GM23338 (cell line): Measurements from ENCODE around the gene SIRPB2. TPM values are rescaled to one million over a fixed set of nuclear protein-coding genes. Genes with fewer than 3 reads are reported as not detected.

Experiments
- ATAC-seq: fragments of 200-7000 bp; cut with Tn5 transposase; 3 replicates; pipeline ENCODE4 v1.9.1; 2020
- DNase-seq: peaks from one replicate; pipeline ENCODE4 v3.0.0-alpha.2; 2015; ENCODE audit warnings: low spot score
- H2AFZ ChIP-seq: fragments of 200-600 bp; sonication (generic); 2 replicates; pipeline ENCODE4 v1.8.0; 2016; ENCODE audit warnings: antibody characterized with exemption, mild to moderate bottlenecking, moderate library complexity
- H3F3A ChIP-seq: fragments of 200-600 bp; sonication (generic); replicated peaks from 2 replicates; pipeline ENCODE4 v1.8.0; 2017; ENCODE audit warnings: antibody characterized with exemption, mixed run types, low read depth
- H3K27ac ChIP-seq: fragments of 200-600 bp; sonication (generic); 2 replicates; pipeline ENCODE4 v1.6.1; 2016; ENCODE audit warnings: low read depth
- H3K27me3 ChIP-seq: fragments of 200-600 bp; sonication (generic); 2 replicates; pipeline ENCODE4 v1.8.0; 2016; ENCODE audit warnings: mild to moderate bottlenecking, mixed run types, moderate library complexity; ENCODE audit not compliant: insufficient read depth
- H3K36me3 ChIP-seq: fragments of 200-600 bp; sonication (generic); 2 replicates; pipeline ENCODE4 v1.8.0; 2016; ENCODE audit warnings: mild to moderate bottlenecking; ENCODE audit not compliant: insufficient read depth
- H3K4me1 ChIP-seq: fragments of 200-600 bp; sonication (generic); 2 replicates; pipeline ENCODE4 v1.8.0; 2016; ENCODE audit warnings: mild to moderate bottlenecking, moderate library complexity; ENCODE audit not compliant: insufficient read depth
- H3K4me2 ChIP-seq: fragments of 200-600 bp; sonication (generic); 2 replicates; pipeline ENCODE4 v1.7.1; 2017; ENCODE audit warnings: mixed run types
- H3K4me3 ChIP-seq: fragments of 200-600 bp; sonication (generic); 2 replicates; pipeline ENCODE4 v1.6.1; 2016; ENCODE audit warnings: mixed run types
- H3K79me2 ChIP-seq: fragments of 200-600 bp; sonication (generic); replicated peaks from 2 replicates; pipeline ENCODE4 v1.8.0; 2017; ENCODE audit warnings: mild to moderate bottlenecking; ENCODE audit not compliant: insufficient read depth
- H3K9me2 ChIP-seq: fragments of 200-600 bp; sonication (generic); 2 replicates; pipeline ENCODE4 v1.8.0; 2017; ENCODE audit not compliant: insufficient read depth
- H4K20me1 ChIP-seq: fragments of 200-600 bp; sonication (generic); replicated peaks from 2 replicates; pipeline ENCODE4 v1.8.0; 2017; ENCODE audit warnings: mild to moderate bottlenecking; ENCODE audit not compliant: insufficient read depth
- H3K27ac Mint-ChIP-seq: 2 replicates; pipeline ENCODE4 v1.8.0; 2020; ENCODE audit warnings: inconsistent platforms, mild to moderate bottlenecking, moderate library complexity, mixed read lengths
- H3K27me3 Mint-ChIP-seq: 3 replicates; pipeline ENCODE4 v1.8.0; 2022; ENCODE audit warnings: low read depth, mild to moderate bottlenecking, moderate library complexity, mixed read lengths, inconsistent platforms; ENCODE audit not compliant: insufficient read depth, poor library complexity
- H3K36me3 Mint-ChIP-seq: 3 replicates; pipeline ENCODE4 v1.8.0; 2021; ENCODE audit warnings: low read depth, mild to moderate bottlenecking, inconsistent platforms, moderate library complexity, mixed read lengths
- H3K4me1 Mint-ChIP-seq: 3 replicates; pipeline ENCODE4 v1.8.0; 2020; ENCODE audit warnings: mild to moderate bottlenecking, inconsistent platforms, mixed read lengths
- H3K4me3 Mint-ChIP-seq: 3 replicates; pipeline ENCODE4 v1.8.0; 2021; ENCODE audit warnings: moderate library complexity, mild to moderate bottlenecking, inconsistent platforms, mixed read lengths
- H3K9me3 Mint-ChIP-seq: 3 replicates; pipeline ENCODE4 v1.8.0; 2020; ENCODE audit warnings: moderate library complexity, mild to moderate bottlenecking, inconsistent platforms, mixed read lengths
- CREB1 ChIP-seq: fragments of 250-450 bp; sonication (Bioruptor Pico); IDR thresholded peaks from 2 replicates; pipeline ENCODE4 v1.5.0; 2020; ENCODE audit warnings: low read depth, mild to moderate bottlenecking, moderate library complexity
- EZH2 ChIP-seq: fragments of 200-600 bp; sonication (generic); IDR thresholded peaks from one replicate; pipeline ENCODE4 v1.8.0; 2017; ENCODE audit warnings: antibody characterized with exemption, mild to moderate bottlenecking, low read depth; ENCODE audit not compliant: unreplicated experiment
- EZH2phosphoT487 ChIP-seq: fragments of 200-600 bp; sonication (generic); IDR thresholded peaks from one replicate; pipeline ENCODE4 v1.8.1; 2018; ENCODE audit warnings: antibody characterized with exemption; ENCODE audit not compliant: unreplicated experiment
- JUNB ChIP-seq: IDR thresholded peaks from one replicate; pipeline ENCODE4 v1.6.1; 2016; ENCODE audit warnings: antibody characterized with exemption; ENCODE audit not compliant: unreplicated experiment
- NANOG ChIP-seq: IDR thresholded peaks from 2 replicates; pipeline ENCODE4 v1.6.1; 2016; ENCODE audit warnings: antibody characterized with exemption, borderline replicate concordance
- POLR2AphosphoS5 ChIP-seq: IDR thresholded peaks from 2 replicates; pipeline ENCODE4 v1.6.1; 2016; ENCODE audit warnings: antibody characterized with exemption, low read depth
- STAT1 ChIP-seq: IDR thresholded peaks from one replicate; pipeline ENCODE4 v1.6.1; 2016; ENCODE audit warnings: antibody characterized with exemption; ENCODE audit not compliant: unreplicated experiment
- ZNF114 ChIP-seq: fragments of 250-450 bp; sonication (Bioruptor Pico); IDR thresholded peaks from 2 replicates; pipeline ENCODE4 v1.5.0; 2020; ENCODE audit warnings: mild to moderate bottlenecking, moderate library complexity
- ZNF331 ChIP-seq: fragments of 250-450 bp; sonication (Bioruptor Pico); IDR thresholded peaks from 2 replicates; pipeline ENCODE4 v1.5.0; 2020; ENCODE audit warnings: low read depth, mild to moderate bottlenecking, moderate library complexity
- polyA plus RNA-seq: library from polyadenylated mRNA; unstranded; fragments of >200 nt; fragmentation: Nextera tagmentation; extraction: Ambion mirVana; gene quantifications from 2 replicates; pipeline ENCODE4 v1.2.1, GENCODE V29; 2016
- total RNA-seq: library from RNA; depleted of rRNA; stranded (reverse); fragments of >200 nt; shearing (Covaris generic); gene quantifications from 2 replicates; pipeline ENCODE4 v1.2.3, GENCODE V29; 2014
- TF ChIP-seq, protein P1 (sequence below): IDR thresholded peaks from 2 replicates; pipeline ENCODE4 v1.6.1; 2016; ENCODE audit warnings: antibody characterized with exemption
- TF ChIP-seq, protein P2 (sequence below): IDR thresholded peaks from one replicate; pipeline ENCODE4 v1.6.1; 2018; ENCODE audit warnings: antibody characterized with exemption; ENCODE audit not compliant: unreplicated experiment
- TF ChIP-seq, protein P3 (sequence below): fragments of 250-450 bp; sonication (Bioruptor Pico); IDR thresholded peaks from 2 replicates; pipeline ENCODE4 v1.5.0; 2020; ENCODE audit warnings: mild to moderate bottlenecking, moderate library complexity
- TF ChIP-seq, protein P4 (sequence below), 2 experiments: fragments of 200-600 bp in 1 of 2; sonication (generic) in 1 of 2; conservative IDR thresholded peaks; 2 replicates each; pipeline versions ENCODE4 v1.5.1 to v1.6.1; 2016 to 2017; ENCODE audit warnings: antibody characterized with exemption in 2 of 2, low read depth in 2 of 2, mild to moderate bottlenecking in 2 of 2, moderate library complexity in 1 of 2

SIRPB2 gene
- total and polyA plus RNA-seq, 2 experiments from 2014 or later: 0.29 TPM; not detected in 1

DNA sequence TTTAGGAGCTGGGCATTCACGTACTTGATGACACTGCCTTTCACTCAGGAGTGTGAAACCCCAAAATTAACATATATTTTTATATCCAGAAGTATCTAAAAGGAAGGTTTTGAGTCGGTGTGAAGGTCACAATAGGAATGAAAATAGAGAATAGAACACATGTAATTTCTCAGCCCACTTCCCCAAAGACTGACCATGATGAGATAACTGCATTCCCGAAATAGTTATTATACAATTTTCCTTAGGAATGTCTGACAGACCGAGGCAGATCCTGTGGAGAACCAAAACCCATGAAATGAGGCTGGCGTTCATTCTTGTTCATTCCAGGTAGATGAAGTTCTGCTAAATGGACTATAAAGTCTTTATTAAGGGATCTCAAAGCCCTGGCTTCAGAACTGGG, 34.9 kb downstream of the SIRPB2 start:
- H2AFZ ChIP-seq: no peak overlapping the region
- peaks cover 61% of the 10 kb centered on the region for H3K36me3 ChIP-seq
- no peaks in the 10 kb centered on the region for H3F3A ChIP-seq
- no peaks in the 10 kb centered on the region for H3K4me1 ChIP-seq
- peaks cover 15% of the 10 kb centered on the region for H3K79me2 ChIP-seq
- Mint-ChIP-seq H3K4me1 (no peaks in the 10 kb centered on the region), H3K27ac (no peak overlapping the region), H3K9me3 (peaks cover 5% of the 10 kb centered on the region; the same call in 2 of the 3 replicates), H3K4me3 (no peak overlapping the region), H3K36me3 (peaks cover 73% of the 10 kb centered on the region), H3K27me3 (no peaks in the 10 kb centered on the region)
- H3K9me2 ChIP-seq: no peaks in the 10 kb centered on the region
- H3K4me2 ChIP-seq: no peak overlapping the region
- DNase-seq (no peak), ATAC-seq (no peak)
- H3K27ac ChIP-seq: no peak overlapping the region
- peaks cover 19% of the 10 kb centered on the region; the same call in 1 of the 2 replicates for H4K20me1 ChIP-seq
- H3K27me3 ChIP-seq: no peaks in the 10 kb centered on the region
- TF ChIP-seq STAT1: no peak
- TF ChIP-seq ZNF114 (CRISPR knock-in tag): no peak
- TF ChIP-seq NANOG: no peak
- TF ChIP-seq, protein P1, sequence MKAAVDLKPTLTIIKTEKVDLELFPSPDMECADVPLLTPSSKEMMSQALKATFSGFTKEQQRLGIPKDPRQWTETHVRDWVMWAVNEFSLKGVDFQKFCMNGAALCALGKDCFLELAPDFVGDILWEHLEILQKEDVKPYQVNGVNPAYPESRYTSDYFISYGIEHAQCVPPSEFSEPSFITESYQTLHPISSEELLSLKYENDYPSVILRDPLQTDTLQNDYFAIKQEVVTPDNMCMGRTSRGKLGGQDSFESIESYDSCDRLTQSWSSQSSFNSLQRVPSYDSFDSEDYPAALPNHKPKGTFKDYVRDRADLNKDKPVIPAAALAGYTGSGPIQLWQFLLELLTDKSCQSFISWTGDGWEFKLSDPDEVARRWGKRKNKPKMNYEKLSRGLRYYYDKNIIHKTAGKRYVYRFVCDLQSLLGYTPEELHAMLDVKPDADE: no peak
- TF ChIP-seq, protein P2, sequence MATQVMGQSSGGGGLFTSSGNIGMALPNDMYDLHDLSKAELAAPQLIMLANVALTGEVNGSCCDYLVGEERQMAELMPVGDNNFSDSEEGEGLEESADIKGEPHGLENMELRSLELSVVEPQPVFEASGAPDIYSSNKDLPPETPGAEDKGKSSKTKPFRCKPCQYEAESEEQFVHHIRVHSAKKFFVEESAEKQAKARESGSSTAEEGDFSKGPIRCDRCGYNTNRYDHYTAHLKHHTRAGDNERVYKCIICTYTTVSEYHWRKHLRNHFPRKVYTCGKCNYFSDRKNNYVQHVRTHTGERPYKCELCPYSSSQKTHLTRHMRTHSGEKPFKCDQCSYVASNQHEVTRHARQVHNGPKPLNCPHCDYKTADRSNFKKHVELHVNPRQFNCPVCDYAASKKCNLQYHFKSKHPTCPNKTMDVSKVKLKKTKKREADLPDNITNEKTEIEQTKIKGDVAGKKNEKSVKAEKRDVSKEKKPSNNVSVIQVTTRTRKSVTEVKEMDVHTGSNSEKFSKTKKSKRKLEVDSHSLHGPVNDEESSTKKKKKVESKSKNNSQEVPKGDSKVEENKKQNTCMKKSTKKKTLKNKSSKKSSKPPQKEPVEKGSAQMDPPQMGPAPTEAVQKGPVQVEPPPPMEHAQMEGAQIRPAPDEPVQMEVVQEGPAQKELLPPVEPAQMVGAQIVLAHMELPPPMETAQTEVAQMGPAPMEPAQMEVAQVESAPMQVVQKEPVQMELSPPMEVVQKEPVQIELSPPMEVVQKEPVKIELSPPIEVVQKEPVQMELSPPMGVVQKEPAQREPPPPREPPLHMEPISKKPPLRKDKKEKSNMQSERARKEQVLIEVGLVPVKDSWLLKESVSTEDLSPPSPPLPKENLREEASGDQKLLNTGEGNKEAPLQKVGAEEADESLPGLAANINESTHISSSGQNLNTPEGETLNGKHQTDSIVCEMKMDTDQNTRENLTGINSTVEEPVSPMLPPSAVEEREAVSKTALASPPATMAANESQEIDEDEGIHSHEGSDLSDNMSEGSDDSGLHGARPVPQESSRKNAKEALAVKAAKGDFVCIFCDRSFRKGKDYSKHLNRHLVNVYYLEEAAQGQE: no peak
- TF ChIP-seq, protein P3, sequence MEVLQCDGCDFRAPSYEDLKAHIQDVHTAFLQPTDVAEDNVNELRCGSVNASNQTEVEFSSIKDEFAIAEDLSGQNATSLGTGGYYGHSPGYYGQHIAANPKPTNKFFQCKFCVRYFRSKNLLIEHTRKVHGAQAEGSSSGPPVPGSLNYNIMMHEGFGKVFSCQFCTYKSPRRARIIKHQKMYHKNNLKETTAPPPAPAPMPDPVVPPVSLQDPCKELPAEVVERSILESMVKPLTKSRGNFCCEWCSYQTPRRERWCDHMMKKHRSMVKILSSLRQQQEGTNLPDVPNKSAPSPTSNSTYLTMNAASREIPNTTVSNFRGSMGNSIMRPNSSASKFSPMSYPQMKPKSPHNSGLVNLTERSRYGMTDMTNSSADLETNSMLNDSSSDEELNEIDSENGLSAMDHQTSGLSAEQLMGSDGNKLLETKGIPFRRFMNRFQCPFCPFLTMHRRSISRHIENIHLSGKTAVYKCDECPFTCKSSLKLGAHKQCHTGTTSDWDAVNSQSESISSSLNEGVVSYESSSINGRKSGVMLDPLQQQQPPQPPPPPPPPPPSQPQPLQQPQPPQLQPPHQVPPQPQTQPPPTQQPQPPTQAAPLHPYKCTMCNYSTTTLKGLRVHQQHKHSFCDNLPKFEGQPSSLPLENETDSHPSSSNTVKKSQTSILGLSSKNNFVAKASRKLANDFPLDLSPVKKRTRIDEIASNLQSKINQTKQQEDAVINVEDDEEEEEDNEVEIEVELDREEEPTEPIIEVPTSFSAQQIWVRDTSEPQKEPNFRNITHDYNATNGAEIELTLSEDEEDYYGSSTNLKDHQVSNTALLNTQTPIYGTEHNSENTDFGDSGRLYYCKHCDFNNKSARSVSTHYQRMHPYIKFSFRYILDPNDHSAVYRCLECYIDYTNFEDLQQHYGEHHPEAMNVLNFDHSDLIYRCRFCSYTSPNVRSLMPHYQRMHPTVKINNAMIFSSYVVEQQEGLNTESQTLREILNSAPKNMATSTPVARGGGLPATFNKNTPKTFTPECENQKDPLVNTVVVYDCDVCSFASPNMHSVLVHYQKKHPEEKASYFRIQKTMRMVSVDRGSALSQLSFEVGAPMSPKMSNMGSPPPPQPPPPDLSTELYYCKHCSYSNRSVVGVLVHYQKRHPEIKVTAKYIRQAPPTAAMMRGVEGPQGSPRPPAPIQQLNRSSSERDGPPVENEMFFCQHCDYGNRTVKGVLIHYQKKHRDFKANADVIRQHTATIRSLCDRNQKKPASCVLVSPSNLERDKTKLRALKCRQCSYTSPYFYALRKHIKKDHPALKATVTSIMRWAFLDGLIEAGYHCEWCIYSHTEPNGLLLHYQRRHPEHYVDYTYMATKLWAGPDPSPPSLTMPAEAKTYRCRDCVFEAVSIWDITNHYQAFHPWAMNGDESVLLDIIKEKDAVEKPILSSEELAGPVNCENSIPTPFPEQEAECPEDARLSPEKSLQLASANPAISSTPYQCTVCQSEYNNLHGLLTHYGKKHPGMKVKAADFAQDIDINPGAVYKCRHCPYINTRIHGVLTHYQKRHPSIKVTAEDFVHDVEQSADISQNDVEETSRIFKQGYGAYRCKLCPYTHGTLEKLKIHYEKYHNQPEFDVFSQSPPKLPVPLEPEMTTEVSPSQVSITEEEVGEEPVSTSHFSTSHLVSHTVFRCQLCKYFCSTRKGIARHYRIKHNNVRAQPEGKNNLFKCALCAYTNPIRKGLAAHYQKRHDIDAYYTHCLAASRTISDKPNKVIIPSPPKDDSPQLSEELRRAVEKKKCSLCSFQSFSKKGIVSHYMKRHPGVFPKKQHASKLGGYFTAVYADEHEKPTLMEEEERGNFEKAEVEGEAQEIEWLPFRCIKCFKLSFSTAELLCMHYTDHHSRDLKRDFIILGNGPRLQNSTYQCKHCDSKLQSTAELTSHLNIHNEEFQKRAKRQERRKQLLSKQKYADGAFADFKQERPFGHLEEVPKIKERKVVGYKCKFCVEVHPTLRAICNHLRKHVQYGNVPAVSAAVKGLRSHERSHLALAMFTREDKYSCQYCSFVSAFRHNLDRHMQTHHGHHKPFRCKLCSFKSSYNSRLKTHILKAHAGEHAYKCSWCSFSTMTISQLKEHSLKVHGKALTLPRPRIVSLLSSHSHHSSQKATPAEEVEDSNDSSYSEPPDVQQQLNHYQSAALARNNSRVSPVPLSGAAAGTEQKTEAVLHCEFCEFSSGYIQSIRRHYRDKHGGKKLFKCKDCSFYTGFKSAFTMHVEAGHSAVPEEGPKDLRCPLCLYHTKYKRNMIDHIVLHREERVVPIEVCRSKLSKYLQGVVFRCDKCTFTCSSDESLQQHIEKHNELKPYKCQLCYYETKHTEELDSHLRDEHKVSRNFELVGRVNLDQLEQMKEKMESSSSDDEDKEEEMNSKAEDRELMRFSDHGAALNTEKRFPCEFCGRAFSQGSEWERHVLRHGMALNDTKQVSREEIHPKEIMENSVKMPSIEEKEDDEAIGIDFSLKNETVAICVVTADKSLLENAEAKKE (CRISPR knock-in tag): no peak
- TF ChIP-seq, protein P4, sequence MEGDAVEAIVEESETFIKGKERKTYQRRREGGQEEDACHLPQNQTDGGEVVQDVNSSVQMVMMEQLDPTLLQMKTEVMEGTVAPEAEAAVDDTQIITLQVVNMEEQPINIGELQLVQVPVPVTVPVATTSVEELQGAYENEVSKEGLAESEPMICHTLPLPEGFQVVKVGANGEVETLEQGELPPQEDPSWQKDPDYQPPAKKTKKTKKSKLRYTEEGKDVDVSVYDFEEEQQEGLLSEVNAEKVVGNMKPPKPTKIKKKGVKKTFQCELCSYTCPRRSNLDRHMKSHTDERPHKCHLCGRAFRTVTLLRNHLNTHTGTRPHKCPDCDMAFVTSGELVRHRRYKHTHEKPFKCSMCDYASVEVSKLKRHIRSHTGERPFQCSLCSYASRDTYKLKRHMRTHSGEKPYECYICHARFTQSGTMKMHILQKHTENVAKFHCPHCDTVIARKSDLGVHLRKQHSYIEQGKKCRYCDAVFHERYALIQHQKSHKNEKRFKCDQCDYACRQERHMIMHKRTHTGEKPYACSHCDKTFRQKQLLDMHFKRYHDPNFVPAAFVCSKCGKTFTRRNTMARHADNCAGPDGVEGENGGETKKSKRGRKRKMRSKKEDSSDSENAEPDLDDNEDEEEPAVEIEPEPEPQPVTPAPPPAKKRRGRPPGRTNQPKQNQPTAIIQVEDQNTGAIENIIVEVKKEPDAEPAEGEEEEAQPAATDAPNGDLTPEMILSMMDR (conservative IDR thresholded peaks at IDR 0.05; ENCODE audit: low read depth in 2 of 2): no peak
- no peak for TF ChIP-seq CREB1 (CRISPR knock-in tag)
- no peak for TF ChIP-seq POLR2AphosphoS5
- no peak for TF ChIP-seq EZH2phosphoT487
- no peak for TF ChIP-seq JUNB
- no peak for TF ChIP-seq EZH2
- TF ChIP-seq ZNF331 (CRISPR knock-in tag): no peak
- H3K4me3 ChIP-seq: no peak overlapping the region
